SK-N-SH treated with all-trans-retinoic acid at 6 μM for 48 hours (cell line): ENCODE measurements around the gene TMPRSS6.

Experiments
- ATAC-seq: fragments of 200-7000 bp; cut with Tn5 transposase; 3 replicates; pipeline ENCODE4 v1.9.1; 2020; ENCODE audit warnings: mild to moderate bottlenecking, moderate library complexity
- ARNTL ChIP-seq: fragments of 450-650 bp; formaldehyde crosslinking; IDR thresholded peaks from 2 replicates; pipeline ENCODE4 v1.5.0; 2020; ENCODE audit warnings: low read depth, mild to moderate bottlenecking, moderate library complexity, borderline replicate concordance
- CSDC2 ChIP-seq: fragments of 250-450 bp; sonication (Bioruptor Pico); IDR thresholded peaks from 2 replicates; pipeline ENCODE4 v1.5.0; 2020; ENCODE audit warnings: mild to moderate bottlenecking, moderate library complexity
- CSRNP3 ChIP-seq: fragments of 250-450 bp; sonication (Bioruptor Pico); IDR thresholded peaks from 2 replicates; pipeline ENCODE4 v1.5.1; 2021; ENCODE audit warnings: mild to moderate bottlenecking, moderate library complexity
- ESRRG ChIP-seq: fragments of 250-450 bp; sonication (Bioruptor Pico); IDR thresholded peaks from 2 replicates; pipeline ENCODE4 v1.6.1; 2021; ENCODE audit warnings: mild to moderate bottlenecking
- GLIS3 ChIP-seq: fragments of 250-450 bp; sonication (Bioruptor Pico); IDR thresholded peaks from 2 replicates; pipeline ENCODE4 v1.5.0; 2020; ENCODE audit warnings: mild to moderate bottlenecking, moderate library complexity
- ISL1 ChIP-seq: fragments of 250-450 bp; sonication (Bioruptor Pico); IDR thresholded peaks from 2 replicates; pipeline ENCODE4 v2.1.2; 2022; ENCODE audit warnings: mild to moderate bottlenecking, moderate library complexity
- OSR1 ChIP-seq: fragments of 250-450 bp; sonication (Bioruptor Pico); IDR thresholded peaks from 2 replicates; pipeline ENCODE4 v1.8.0; 2022; ENCODE audit warnings: moderate library complexity, mild to moderate bottlenecking, inconsistent platforms
- POU6F1 ChIP-seq: fragments of 250-450 bp; sonication (Bioruptor Pico); IDR thresholded peaks from 2 replicates; pipeline ENCODE4 v1.8.0; 2021; ENCODE audit warnings: low read depth, mild to moderate bottlenecking, moderate library complexity, borderline replicate concordance
- RARB ChIP-seq: fragments of 250-450 bp; sonication (Bioruptor Pico); IDR thresholded peaks from 2 replicates; pipeline ENCODE4 v1.8.0; 2021; ENCODE audit warnings: mild to moderate bottlenecking, moderate library complexity
- TCF4 ChIP-seq: fragments of 250-450 bp; sonication (Bioruptor Pico); IDR thresholded peaks from 2 replicates; pipeline ENCODE4 v1.8.0; 2021; ENCODE audit warnings: mild to moderate bottlenecking, moderate library complexity, borderline replicate concordance
- TOX ChIP-seq: fragments of 250-450 bp; sonication (Bioruptor Pico); IDR thresholded peaks from 2 replicates; pipeline ENCODE4 v1.8.0; 2021; ENCODE audit warnings: mild to moderate bottlenecking, moderate library complexity, borderline replicate concordance
- ZC3H10 ChIP-seq: fragments of 250-450 bp; sonication (Bioruptor Pico); IDR thresholded peaks from 2 replicates; pipeline ENCODE4 v1.5.1; 2021; ENCODE audit warnings: mild to moderate bottlenecking, moderate library complexity
- ZFP3 ChIP-seq: fragments of 250-450 bp; sonication (Bioruptor Pico); IDR thresholded peaks from 2 replicates; pipeline ENCODE4 v1.5.0; 2020; ENCODE audit warnings: mild to moderate bottlenecking, moderate library complexity
- ZFP30 ChIP-seq: fragments of 450-650 bp; formaldehyde crosslinking; IDR thresholded peaks from 2 replicates; pipeline ENCODE4 v1.5.0; 2022; ENCODE audit warnings: mild to moderate bottlenecking, moderate library complexity
- ZNF565 ChIP-seq: fragments of 450-650 bp; formaldehyde crosslinking; conservative IDR thresholded peaks from 2 replicates; pipeline ENCODE4 v1.5.0; 2020; ENCODE audit warnings: low read depth, mild to moderate bottlenecking, moderate library complexity
- ZNF70 ChIP-seq: fragments of 450-650 bp; formaldehyde crosslinking; IDR thresholded peaks from 2 replicates; pipeline ENCODE4 v1.5.0; 2020; ENCODE audit warnings: mild to moderate bottlenecking, moderate library complexity
- ZNF8 ChIP-seq: fragments of 450-650 bp; formaldehyde crosslinking; IDR thresholded peaks from 2 replicates; pipeline ENCODE4 v1.5.0; 2020; ENCODE audit warnings: mild to moderate bottlenecking, moderate library complexity
- TF ChIP-seq, protein P1 (sequence below): fragments of 250-450 bp; sonication (Bioruptor Pico); IDR thresholded peaks from 2 replicates; pipeline ENCODE4 v1.8.0; 2020; ENCODE audit warnings: mild to moderate bottlenecking, moderate library complexity, borderline replicate concordance
- TF ChIP-seq, protein P2 (sequence below): fragments of 250-450 bp; sonication (Bioruptor Pico); IDR thresholded peaks from 2 replicates; pipeline ENCODE4 v1.5.0; 2020; ENCODE audit warnings: mild to moderate bottlenecking, moderate library complexity

TMPRSS6 gene

GRCh38 chr22:37146051-37146385, 36.5 kb upstream of the TMPRSS6 start:
- TF ChIP-seq, protein P1, sequence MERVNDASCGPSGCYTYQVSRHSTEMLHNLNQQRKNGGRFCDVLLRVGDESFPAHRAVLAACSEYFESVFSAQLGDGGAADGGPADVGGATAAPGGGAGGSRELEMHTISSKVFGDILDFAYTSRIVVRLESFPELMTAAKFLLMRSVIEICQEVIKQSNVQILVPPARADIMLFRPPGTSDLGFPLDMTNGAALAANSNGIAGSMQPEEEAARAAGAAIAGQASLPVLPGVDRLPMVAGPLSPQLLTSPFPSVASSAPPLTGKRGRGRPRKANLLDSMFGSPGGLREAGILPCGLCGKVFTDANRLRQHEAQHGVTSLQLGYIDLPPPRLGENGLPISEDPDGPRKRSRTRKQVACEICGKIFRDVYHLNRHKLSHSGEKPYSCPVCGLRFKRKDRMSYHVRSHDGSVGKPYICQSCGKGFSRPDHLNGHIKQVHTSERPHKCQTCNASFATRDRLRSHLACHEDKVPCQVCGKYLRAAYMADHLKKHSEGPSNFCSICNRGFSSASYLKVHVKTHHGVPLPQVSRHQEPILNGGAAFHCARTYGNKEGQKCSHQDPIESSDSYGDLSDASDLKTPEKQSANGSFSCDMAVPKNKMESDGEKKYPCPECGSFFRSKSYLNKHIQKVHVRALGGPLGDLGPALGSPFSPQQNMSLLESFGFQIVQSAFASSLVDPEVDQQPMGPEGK (CRISPR knock-in tag) = no peak
- TF ChIP-seq CSDC2 (CRISPR knock-in tag) = no peak
- ATAC-seq = no peak

GRCh38 chr22:37145180-37146050, 35.9 kb upstream of the TMPRSS6 start:
- ATAC-seq = no peak
- TF ChIP-seq ZC3H10 (CRISPR knock-in tag) = no peak
- TF ChIP-seq, protein P1 (CRISPR knock-in tag) = no peak
- no peak for TF ChIP-seq RARB (CRISPR knock-in tag)
- TF ChIP-seq, protein P2, sequence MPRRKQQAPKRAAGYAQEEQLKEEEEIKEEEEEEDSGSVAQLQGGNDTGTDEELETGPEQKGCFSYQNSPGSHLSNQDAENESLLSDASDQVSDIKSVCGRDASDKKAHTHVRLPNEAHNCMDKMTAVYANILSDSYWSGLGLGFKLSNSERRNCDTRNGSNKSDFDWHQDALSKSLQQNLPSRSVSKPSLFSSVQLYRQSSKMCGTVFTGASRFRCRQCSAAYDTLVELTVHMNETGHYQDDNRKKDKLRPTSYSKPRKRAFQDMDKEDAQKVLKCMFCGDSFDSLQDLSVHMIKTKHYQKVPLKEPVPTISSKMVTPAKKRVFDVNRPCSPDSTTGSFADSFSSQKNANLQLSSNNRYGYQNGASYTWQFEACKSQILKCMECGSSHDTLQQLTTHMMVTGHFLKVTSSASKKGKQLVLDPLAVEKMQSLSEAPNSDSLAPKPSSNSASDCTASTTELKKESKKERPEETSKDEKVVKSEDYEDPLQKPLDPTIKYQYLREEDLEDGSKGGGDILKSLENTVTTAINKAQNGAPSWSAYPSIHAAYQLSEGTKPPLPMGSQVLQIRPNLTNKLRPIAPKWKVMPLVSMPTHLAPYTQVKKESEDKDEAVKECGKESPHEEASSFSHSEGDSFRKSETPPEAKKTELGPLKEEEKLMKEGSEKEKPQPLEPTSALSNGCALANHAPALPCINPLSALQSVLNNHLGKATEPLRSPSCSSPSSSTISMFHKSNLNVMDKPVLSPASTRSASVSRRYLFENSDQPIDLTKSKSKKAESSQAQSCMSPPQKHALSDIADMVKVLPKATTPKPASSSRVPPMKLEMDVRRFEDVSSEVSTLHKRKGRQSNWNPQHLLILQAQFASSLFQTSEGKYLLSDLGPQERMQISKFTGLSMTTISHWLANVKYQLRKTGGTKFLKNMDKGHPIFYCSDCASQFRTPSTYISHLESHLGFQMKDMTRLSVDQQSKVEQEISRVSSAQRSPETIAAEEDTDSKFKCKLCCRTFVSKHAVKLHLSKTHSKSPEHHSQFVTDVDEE (CRISPR knock-in tag) = no peak
- TF ChIP-seq POU6F1 = no peak
- no peak for TF ChIP-seq OSR1 (CRISPR knock-in tag)
- no peak for TF ChIP-seq CSDC2 (CRISPR knock-in tag)
- no peak for TF ChIP-seq TCF4 (CRISPR knock-in tag)
- TF ChIP-seq ZFP3 (CRISPR knock-in tag) = no peak
- TF ChIP-seq ARNTL (CRISPR knock-in tag) = no peak
- no peak for TF ChIP-seq ZNF8 (CRISPR knock-in tag)
- no peak for TF ChIP-seq ISL1 (CRISPR knock-in tag)
- TF ChIP-seq ZNF70 (CRISPR knock-in tag) = no peak
- TF ChIP-seq ESRRG (CRISPR knock-in tag) = no peak
- TF ChIP-seq TOX = no peak

- ATAC-seq = no peak
- no peak for TF ChIP-seq TCF4 (CRISPR knock-in tag)
- no peak for TF ChIP-seq CSDC2 (CRISPR knock-in tag)
- TF ChIP-seq ZFP30 (CRISPR knock-in tag) = no peak
- no peak for TF ChIP-seq GLIS3 (CRISPR knock-in tag)
- no peak for TF ChIP-seq ZNF565 (CRISPR knock-in tag)
- TF ChIP-seq, protein P1 (CRISPR knock-in tag) = no peak
- no peak for TF ChIP-seq ZFP3 (CRISPR knock-in tag)
- TF ChIP-seq OSR1 (CRISPR knock-in tag) = no peak
- TF ChIP-seq ESRRG (CRISPR knock-in tag) = no peak
- TF ChIP-seq CSRNP3 (CRISPR knock-in tag) = no peak
- TF ChIP-seq, protein P2 (CRISPR knock-in tag) = no peak
Measured at GRCh38 chr22:37144180-37144554, 34.7 kb upstream of the TMPRSS6 start.
